Dedifferentiated amniotic fluid mesenchymal stem cell (primary cell): ENCODE measurements around the gene USP40.
"Not testable (repeated sequence)": the region's sequence is repeated elsewhere in the genome, so short reads cannot be mapped to it uniquely, and the experiment has no call there.

Experiments used
- DNase-seq: peaks from one replicate; pipeline ENCODE4 v3.0.0-alpha.2; 2016; ENCODE audit errors: extremely low spot score

Gene USP40, protein sequence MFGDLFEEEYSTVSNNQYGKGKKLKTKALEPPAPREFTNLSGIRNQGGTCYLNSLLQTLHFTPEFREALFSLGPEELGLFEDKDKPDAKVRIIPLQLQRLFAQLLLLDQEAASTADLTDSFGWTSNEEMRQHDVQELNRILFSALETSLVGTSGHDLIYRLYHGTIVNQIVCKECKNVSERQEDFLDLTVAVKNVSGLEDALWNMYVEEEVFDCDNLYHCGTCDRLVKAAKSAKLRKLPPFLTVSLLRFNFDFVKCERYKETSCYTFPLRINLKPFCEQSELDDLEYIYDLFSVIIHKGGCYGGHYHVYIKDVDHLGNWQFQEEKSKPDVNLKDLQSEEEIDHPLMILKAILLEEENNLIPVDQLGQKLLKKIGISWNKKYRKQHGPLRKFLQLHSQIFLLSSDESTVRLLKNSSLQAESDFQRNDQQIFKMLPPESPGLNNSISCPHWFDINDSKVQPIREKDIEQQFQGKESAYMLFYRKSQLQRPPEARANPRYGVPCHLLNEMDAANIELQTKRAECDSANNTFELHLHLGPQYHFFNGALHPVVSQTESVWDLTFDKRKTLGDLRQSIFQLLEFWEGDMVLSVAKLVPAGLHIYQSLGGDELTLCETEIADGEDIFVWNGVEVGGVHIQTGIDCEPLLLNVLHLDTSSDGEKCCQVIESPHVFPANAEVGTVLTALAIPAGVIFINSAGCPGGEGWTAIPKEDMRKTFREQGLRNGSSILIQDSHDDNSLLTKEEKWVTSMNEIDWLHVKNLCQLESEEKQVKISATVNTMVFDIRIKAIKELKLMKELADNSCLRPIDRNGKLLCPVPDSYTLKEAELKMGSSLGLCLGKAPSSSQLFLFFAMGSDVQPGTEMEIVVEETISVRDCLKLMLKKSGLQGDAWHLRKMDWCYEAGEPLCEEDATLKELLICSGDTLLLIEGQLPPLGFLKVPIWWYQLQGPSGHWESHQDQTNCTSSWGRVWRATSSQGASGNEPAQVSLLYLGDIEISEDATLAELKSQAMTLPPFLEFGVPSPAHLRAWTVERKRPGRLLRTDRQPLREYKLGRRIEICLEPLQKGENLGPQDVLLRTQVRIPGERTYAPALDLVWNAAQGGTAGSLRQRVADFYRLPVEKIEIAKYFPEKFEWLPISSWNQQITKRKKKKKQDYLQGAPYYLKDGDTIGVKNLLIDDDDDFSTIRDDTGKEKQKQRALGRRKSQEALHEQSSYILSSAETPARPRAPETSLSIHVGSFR

DNA sequence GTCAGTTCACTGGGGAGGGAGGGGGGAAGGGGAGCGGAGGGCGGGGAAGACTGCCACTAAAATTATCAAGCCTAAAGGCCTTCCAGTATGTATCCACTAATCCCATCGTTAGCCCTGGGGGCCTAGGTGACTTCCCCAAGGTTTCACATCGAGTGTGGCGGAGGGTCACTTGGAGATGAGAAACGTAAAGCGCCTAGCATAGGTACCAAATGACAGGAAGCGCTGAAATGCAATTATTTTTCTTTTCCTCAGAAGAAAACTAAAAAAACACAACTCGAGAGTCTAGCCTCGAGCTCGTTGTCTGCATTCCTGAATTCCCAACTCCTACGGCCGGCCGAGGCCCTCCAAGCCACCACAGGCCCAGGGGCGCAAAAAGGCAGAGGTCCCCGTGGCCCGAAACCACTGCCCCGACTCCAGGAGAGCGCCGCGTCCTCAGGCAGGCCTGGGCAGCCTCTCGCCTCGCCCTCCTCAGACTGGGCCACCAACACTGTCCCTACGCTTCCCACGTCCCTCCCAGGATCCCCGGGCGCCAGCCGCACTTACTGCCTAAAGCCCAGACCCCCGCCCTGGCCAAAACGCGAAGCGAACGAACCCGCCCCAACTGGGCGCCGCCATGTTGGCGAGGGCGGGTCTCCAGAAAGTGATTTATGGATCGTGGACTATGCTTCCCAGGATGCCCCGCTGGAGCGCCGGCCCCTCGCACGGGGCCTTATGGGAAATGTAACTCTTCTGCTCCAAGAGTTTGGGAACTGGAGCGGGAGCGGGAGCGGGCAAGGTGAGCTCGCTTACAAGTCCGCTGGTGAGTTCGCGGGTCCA lies at the start of gene USP40:
Gene USP40 (minus strand): TSS at position 642 of the 816 bp plus-strand sequence. CDS start 1,228 bp downstream, outside the sequence.
- peak; percentile 87 for DNase-seq

DNA sequence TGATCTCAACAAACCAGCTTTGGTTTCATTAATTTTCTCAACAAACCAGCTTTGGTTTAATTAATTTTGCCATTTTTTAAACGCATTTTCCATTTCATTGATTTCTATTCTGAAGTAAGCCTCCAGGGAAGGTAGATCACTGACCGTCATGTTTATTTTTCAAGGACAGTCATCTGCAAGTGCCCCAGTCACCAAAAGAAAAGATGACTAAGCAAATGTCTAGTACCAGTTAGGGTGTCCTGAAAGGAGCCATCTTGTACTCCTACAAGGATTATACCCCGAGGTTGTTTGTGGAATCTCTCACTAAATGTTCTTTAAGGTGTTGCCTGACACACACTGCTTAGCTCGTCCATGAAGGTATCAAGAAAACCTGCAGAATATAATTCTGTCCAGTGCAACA lies 44.7 kb upstream of the USP40 start:
- no peak for DNase-seq

DNA sequence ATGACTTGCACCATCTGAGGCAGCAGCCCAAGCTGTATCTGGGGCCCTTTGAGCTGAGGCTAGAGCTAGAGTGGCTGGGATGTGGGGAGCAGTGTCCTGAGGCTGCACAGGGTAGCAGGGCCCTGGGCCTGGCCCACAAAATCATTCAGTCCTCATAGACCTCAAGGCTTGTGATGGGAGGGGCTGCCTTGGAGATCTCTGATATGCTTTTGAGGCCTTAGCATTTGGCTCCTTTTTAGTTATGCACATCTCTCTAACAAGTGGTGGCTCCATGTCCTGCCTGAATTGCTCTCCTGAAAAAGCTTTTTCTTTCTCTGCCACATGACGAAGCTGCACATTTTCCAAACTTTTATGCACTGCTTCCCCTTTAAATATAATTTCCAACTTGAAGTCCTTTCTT lies 39.1 kb upstream of the USP40 start:
- no peak for DNase-seq

DNA sequence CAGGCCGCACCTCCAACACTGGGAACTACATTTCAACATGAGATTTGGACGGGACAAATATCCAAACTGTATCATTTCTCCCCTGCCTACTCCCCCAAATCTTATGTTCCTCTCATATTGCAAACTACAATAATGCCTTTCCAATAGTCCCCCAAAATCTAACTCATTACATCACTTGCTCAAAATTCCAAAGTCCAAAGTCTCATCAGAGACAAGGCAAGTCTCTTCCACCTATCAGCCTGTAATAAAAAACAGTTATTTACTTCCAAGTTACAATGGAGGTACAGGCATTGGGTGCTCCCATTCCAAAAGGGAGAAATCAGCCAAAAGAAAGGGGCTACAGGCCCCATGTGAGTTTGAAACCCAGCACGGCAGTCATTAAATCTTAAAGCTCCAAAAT lies 38.2 kb upstream of the USP40 start:
- DNase-seq: no peak

DNA sequence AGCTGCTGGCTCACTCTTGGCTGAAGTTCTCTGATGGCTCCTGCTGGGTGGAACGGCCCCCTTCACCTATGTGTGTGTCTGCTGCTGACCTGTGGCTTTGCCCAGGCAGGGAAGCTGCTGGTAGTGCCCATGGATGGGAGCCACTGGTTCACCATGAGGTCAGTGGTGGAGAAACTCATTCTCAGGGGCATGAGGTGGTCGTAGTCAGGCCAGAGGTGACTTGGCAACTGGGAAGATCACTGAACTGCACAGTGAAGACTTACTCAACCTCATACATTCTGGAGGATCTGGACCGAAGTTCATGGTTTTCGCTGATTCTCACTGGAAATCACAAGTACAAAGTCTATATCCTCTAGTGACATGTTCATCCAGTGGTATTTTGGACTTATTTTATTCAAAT lies 36.9 kb upstream of the USP40 start:
- no peak for DNase-seq

DNA sequence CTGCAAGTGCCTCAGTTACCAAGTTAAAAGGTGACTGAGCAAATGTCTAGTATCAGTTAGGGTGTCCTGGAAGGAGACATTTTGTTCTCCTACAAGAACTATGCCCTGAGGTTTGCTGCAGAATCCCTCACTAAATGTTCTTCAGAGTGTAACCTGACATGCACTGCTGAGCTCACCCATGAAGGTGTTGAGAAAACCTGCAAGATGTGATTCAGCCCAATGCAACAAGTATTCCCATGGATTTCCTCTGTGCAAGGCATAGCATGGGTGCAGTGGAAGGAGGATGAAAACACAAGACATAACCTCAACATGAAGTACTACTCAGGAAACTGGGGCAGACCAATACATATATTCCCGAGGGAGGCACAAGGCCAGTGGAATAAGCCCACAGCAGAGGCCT lies 35.5 kb upstream of the USP40 start:
- DNase-seq: no peak

DNA sequence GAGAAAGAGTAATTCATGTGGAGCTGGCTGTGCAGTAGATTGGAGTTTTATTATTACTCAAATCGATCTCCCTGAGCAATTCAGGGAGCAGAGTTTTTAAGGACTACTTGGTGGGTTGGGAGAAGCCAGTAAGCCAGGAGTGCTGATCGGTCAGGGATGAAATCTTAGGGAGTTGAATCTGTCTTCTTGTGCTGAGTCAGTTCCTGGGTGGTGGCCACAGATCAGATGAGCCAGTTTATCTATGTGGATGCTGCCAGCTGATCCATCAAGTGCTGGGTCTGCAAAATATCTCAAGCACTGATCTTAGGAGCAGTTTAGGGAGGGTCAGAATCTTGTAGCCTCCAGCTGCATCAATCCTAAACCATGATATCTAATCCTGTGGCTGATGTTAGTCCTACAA lies 33.8 kb upstream of the USP40 start:
- DNase-seq: no peak

DNA sequence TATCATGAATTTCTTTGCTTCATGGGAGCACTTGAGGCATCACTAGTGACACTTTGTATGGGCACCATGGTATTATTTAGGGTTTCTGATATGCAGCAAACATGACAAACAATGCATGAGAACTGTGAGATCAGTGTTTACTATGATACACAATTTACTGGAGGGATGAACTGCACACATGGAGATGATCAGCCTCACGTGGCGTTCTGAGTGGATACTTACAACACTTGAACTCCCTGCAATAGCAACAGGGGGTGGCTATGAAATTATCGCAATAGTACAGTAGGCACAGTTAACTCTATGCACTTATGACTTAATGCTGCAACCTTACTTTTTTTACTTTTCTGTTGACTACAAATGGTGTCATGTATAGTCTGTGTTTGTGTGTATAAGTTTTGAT lies 32.4 kb upstream of the USP40 start:
- DNase-seq: no peak

DNA sequence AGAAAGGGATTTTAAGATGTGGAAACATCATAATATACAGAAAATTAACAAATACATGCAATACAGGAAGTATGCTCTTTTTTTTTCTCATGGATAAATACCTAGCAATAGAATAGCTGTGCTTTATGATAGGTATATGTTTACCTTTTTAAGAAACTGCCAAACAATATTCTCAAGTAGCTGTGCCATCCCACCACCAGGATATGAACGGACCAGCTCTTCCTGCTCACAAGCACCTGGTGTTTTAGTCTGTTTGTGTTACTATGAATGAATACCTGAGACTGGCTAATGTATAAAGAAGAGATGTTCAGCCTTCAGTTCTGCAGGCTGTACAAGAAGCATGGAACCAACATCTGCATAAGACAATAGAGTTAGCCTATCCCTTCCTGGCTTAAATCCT lies 30.9 kb upstream of the USP40 start:
- DNase-seq: no peak

DNA sequence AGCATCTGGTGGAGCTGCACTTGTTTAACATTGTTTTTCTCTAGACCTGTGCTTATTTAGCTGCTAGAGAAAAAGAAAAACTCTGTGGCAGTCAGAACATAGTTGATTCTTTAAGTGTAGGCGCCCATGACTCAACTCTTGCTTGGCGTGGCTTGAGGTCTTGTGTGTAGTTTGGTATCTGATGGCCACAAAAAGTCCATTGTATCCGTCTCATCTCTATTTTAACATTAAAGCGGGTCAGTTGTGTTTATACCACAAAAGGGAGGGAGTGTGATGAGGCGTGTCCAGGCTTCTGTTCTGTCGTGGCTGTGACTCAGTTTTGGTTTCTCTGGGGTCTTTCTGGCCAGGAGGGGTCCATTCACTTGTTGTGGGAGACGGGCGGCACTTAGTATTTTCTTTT lies 26.6 kb upstream of the USP40 start:
- no peak for DNase-seq

DNA sequence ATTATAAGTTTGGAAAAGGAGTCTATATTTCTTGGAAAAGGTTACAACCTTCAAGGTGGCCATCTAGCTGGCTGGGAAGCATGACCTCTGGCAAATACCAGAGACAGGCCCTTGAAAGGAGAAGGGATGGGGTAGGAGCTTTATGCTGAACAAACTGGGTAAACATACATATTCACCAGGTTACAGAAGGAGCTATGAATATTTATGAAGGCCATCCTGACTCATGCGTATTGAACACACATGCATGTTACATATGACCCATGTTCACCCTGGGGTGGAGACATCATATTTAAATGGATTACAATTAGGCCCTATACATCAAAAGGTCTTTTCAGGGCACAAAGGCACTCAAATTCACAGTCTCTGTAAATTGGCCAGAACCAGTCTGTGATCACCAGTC lies 26.1 kb upstream of the USP40 start:
- not testable (repeated sequence) for DNase-seq

DNA sequence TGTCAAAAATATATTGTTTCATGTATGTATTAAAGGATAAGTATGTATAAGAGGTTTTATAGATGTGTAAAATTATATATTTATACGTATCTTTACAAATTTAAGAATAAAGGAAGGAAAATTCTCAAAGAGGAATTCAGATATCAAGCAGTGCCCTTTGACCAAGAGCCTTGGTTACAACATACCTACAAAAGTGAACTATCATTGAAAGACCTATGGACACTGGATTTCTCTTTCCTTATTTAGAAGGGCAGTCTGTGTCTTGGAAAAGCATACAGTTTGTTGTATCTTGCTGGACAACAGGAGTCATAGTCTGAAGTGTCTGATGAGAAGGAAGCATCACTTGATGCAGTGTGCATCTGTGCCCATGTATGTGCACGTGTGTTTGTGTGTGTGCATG lies 21.8 kb upstream of the USP40 start:
- DNase-seq: no peak

DNA sequence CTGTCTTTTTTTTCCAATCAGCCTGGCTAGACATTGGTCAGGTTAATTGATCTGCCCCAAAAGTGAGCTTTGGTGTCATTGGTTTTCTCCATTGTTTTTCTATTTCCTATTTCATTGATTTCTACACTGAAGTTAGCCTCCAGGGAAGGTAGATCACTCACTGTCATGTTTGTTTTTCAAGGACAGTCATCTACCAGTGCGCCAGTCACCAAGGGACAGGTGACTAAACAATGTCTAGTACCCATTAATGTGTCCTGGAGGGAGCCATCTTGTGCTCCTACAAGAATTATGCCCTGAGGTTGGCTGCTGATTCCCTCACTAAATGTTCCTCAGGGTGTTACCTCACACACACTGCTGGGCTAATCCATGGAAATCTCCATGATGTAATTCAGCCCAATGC lies 17.6 kb upstream of the USP40 start:
- no peak for DNase-seq

DNA sequence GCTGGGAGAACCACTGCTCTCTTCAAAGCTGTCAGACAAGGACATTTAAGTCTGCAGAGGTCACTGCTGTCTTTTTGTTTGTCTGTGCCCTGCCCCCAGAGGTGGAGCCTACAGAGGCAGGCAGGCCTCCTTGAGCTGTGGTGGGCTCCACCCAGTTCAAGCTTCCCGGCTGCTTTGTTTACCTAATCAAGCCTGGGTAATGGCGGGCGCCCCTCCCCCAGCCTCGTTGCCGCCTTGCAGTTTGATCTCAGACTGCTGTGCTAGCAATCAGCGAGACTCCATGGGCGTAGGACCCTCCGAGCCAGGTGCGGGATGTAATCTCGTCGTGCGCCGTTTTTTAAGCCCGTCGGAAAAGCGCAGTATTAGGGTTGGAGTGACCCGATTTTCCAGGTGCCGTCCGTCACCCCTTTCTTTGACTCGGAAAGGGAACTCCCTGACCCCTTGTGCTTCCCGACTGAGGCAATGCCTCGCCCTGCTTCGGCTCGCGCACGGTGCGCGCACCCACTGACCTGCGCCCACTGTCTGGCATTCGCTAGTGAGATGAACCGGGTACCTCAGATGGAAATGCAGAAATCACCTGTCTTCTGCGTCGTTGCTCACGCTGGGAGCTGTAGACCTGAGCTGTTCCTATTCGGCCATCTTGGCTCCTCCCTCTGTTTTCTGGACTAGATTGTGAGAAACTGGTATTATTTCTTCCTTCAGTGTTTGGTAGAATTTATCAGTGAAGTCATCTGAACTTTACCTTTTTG lies 16.8 kb upstream of the USP40 start:
- DNase-seq: not testable (repeated sequence)

DNA sequence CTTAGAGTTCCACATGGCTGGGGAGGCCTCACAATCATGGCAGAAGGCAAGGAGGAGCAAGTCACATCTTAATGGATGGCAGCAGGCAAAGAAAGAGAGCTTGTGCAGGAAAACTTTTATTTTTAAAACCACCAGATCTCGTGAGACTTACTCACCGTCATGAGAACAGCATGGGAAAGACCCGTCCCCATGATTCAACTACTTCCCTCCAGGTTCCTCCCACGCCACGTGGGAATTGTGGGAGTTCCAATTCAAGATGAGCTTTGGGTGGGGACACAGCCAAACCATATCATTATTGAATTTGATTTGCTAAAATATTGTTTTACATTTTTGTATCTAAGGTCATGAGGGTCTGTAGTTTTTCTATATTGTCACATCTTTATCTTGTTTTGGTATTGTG lies 10.8 kb upstream of the USP40 start:
- not testable (repeated sequence) for DNase-seq

DNA sequence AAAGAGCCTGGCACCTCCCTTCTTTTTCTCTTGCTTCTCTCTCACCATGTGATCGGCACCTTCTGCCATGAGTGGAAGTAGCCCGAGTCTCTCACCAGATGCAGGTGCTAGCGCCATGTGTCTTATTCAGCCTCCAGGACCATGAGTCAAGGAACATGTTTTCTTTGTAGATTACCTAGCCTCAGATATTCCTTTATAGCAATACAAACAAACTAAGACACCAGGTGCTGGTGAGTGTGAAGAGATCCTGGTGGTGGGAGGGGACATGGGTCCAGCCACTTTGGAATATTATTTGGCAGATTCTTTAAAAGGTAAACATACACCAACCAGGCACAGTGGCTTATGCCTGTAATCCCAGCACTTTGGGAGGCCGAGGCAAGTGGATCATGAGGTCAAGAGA lies 5.9 kb upstream of the USP40 start:
- DNase-seq: no peak

DNA sequence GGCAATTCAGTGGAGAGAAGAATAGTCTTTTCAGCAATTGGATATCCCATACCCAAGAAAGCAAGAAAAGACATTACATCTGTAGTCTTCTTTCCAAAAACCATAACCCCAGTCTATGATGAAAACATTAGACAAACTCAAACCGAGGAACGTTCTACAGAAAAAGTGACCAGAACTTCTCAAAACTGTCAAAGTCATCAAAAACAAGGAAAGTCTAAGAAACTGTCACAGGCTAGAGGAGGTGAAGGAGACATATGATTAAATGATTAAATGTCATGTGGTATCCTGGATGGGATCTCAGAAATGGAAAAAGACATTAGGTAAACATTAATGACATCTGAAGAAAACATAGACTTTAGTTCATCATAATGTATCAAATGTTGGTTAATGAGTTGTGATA lies 4.9 kb upstream of the USP40 start:
- no peak for DNase-seq

DNA sequence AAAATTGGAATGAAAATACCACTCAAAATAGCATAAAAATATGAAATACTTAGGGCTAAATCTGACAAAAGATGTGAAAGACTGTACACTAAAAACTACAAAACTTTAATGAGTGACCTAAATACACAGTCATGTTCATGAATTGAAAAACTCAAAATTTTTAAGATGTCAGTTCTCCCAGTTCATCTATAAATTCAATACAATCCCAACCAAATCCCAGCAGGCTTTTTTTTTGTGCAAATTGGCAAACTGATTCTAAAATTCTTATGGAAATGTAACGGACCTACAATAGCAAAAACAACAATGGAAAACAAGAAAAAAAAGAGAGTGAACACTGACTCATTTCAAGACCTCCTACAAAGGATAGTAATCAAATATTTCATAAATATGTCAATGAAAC lies 4.4 kb upstream of the USP40 start:
- DNase-seq: no peak

DNA sequence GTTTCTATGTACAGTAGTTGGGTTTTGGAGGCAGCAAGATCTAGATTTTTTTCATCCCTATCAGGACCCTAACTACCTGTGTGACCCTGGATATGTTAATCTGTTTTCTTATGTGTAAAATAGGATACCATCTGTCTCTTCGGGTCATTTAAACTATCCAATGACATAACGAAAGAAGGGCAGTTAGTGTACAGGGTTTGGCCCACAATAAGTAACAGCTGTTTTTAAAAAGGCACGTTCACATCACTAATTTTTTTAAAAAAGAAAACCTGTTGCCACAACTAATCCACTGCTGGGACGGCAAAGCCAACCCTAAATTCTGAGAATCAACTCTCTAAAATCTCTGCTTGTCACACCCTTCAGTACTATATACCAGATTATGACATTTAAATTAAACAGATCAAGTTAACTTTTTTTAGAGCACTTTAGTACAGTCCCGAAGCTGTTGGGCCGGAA lies 869 bp downstream of the USP40 start:
- no peak for DNase-seq

DNA sequence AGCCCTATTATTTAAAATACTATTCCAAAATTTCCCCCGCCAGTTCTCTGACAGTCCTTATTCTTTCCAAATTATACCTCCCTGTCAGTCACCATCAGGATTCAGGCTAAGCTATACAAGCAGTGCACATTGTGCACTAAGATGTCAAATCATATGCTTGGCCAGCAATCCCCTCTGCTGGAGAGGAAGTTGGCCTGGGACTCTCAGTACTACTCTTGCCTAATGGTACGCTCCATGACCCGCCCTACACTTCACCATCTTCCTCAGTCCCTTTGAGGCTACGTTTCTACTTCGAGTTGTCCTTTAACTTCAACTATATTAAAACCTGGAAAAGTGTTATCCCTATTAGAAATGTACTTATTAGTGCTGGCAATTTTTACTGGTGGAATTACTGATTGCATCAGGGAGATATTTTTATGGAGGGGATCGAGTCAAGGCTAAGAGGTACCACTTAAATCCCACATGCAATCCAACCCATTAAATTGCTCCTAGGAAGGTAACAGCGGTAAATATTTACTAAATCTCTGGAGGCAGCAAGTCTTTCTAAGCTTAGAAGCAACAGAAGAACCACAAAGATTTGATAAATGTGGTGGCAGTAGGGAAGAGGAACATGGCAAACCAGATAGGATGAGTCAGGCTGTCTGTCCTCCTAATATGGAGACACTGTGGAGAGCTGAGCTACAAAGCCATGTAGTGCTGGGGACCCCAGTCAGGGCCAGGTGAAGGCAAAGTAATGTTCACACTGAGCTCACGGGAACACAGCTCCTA lies 2.7 kb downstream of the USP40 start:
- no peak for DNase-seq
